SU-DHL-6 (cell line): ENCODE results near the gene CEP19.

Experiments
- H2AFZ ChIP-seq: fragments of 200-600 bp; sonication (generic); 2 replicates; pipeline ENCODE4 v1.6.1; 2014; ENCODE audit warnings: low read depth, mild to moderate bottlenecking, moderate library complexity, mixed read lengths, antibody characterized with exemption, low read length; ENCODE audit not compliant: severe bottlenecking
- H3F3A ChIP-seq: fragments of 200-600 bp; shearing (Covaris generic); 2 replicates; pipeline ENCODE4 v1.6.0; 2016; ENCODE audit warnings: antibody characterized with exemption, mild to moderate bottlenecking; ENCODE audit not compliant: insufficient read depth
- H3K27ac ChIP-seq: fragments of 200-600 bp; sonication (generic); 2 replicates; pipeline ENCODE4 v1.5.1; 2016; ENCODE audit warnings: low read depth, mild to moderate bottlenecking, low read length, moderate library complexity, mixed read lengths
- H3K27me3 ChIP-seq: fragments of 200-600 bp; sonication (generic), shearing (Covaris generic); 2 replicates; pipeline ENCODE4 v1.6.0; 2014; ENCODE audit warnings: mild to moderate bottlenecking, low read length
- H3K36me3 ChIP-seq: fragments of 200-600 bp; sonication (generic); 2 replicates; pipeline ENCODE4 v1.6.1; 2014; ENCODE audit warnings: mild to moderate bottlenecking, low read length, mixed read lengths
- H3K4me2 ChIP-seq: fragments of 300-600, 200-600 bp; shearing (Covaris generic), sonication (generic); 2 replicates; pipeline ENCODE4 v1.6.0; 2014; ENCODE audit warnings: low read length, low read depth, mild to moderate bottlenecking; ENCODE audit not compliant: poor library complexity, severe bottlenecking
- H3K4me3 ChIP-seq: fragments of 200-600 bp; sonication (generic); 2 replicates; pipeline ENCODE4 v1.5.1; 2014; ENCODE audit warnings: antibody characterized with exemption, low read length, mild to moderate bottlenecking, mixed read lengths; ENCODE audit not compliant: insufficient read depth, poor library complexity, severe bottlenecking
- H3K79me2 ChIP-seq: fragments of 200-600 bp; sonication (generic); 2 replicates; pipeline ENCODE4 v1.6.1; 2014; ENCODE audit warnings: mild to moderate bottlenecking, low read length, moderate library complexity; ENCODE audit not compliant: insufficient read depth
- H3K9ac ChIP-seq: fragments of 200-600 bp; sonication (generic); 2 replicates; pipeline ENCODE4 v1.7.0; 2014; ENCODE audit warnings: mild to moderate bottlenecking, low read length
- H3K9me2 ChIP-seq: fragments of 200-600 bp; sonication (generic); replicated peaks from 2 replicates; pipeline ENCODE4 v1.6.1; 2014; ENCODE audit warnings: low read length; ENCODE audit not compliant: insufficient read depth
- H3K9me3 ChIP-seq: fragments of 200-600 bp; sonication (generic); 2 replicates; pipeline ENCODE4 v1.6.1; 2014; ENCODE audit warnings: low read length, mixed read lengths; ENCODE audit not compliant: insufficient read depth
- H4K20me1 ChIP-seq: fragments of 200-600 bp; sonication (generic); 2 replicates; pipeline ENCODE4 v1.6.1; 2014; ENCODE audit warnings: low read depth, mild to moderate bottlenecking, antibody characterized with exemption, low read length, moderate library complexity, mixed read lengths
- EZH2phosphoT487 ChIP-seq: fragments of 200-600 bp; sonication (generic), shearing (Covaris generic); conservative IDR thresholded peaks from 2 replicates; pipeline ENCODE4 v1.6.1; 2018; ENCODE audit warnings: mild to moderate bottlenecking, antibody characterized with exemption, low read length, moderate library complexity, mixed read lengths
- TF ChIP-seq, protein P1 (sequence below): fragments of 200-600 bp; sonication (generic); IDR thresholded peaks from one replicate; pipeline ENCODE4 v1.5.1; 2017; ENCODE audit warnings: antibody characterized with exemption, mild to moderate bottlenecking, low read length, moderate library complexity; ENCODE audit not compliant: insufficient read depth, poor library complexity, severe bottlenecking

Gene CEP19

DNA sequence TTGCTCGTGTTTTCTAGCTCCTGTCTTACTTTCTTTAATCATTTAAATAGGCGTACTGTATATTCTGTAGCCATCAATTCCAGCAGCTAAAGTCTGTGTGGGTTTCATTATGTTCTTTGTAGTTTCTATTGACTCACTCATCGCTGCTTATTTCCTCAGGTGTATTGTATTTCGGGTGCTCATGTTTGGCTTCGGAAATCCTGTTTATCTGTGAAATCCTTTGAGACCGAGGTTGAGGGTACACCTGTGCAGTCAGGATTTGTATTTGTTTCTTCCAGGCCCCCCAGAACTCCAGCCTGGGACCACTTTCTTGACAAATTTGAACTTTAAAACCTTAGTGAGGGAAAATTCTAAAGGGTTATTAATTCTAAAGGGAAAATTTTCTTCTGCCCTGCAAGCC is 25.6 kb upstream of the CEP19 start:
- peaks cover 4% of the 10 kb centered on the region; the same call in 1 of the 2 replicates for H3K36me3 ChIP-seq
- H3K27ac ChIP-seq = no peak overlapping the region
- no peaks in the 10 kb centered on the region for H3K9me3 ChIP-seq
- peaks cover 28% of the 10 kb centered on the region for H3K79me2 ChIP-seq
- H3F3A ChIP-seq = peaks cover 4% of the 10 kb centered on the region; the same call in 1 of the 2 replicates
- no peaks in the 10 kb centered on the region for H3K9me2 ChIP-seq
- no peaks in the 10 kb centered on the region for H3K27me3 ChIP-seq
- no peak overlapping the region for H3K4me2 ChIP-seq
- H2AFZ ChIP-seq = no peak overlapping the region
- 0 out of 2 replicates have a peak, but pooled peaks cover 5% of the 10 kb centered on the region for H4K20me1 ChIP-seq
- H3K4me3 ChIP-seq = no peak overlapping the region
- no peak overlapping the region for H3K9ac ChIP-seq
- TF ChIP-seq EZH2phosphoT487 = no peak
- TF ChIP-seq, protein P1, sequence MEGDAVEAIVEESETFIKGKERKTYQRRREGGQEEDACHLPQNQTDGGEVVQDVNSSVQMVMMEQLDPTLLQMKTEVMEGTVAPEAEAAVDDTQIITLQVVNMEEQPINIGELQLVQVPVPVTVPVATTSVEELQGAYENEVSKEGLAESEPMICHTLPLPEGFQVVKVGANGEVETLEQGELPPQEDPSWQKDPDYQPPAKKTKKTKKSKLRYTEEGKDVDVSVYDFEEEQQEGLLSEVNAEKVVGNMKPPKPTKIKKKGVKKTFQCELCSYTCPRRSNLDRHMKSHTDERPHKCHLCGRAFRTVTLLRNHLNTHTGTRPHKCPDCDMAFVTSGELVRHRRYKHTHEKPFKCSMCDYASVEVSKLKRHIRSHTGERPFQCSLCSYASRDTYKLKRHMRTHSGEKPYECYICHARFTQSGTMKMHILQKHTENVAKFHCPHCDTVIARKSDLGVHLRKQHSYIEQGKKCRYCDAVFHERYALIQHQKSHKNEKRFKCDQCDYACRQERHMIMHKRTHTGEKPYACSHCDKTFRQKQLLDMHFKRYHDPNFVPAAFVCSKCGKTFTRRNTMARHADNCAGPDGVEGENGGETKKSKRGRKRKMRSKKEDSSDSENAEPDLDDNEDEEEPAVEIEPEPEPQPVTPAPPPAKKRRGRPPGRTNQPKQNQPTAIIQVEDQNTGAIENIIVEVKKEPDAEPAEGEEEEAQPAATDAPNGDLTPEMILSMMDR = no peak

DNA sequence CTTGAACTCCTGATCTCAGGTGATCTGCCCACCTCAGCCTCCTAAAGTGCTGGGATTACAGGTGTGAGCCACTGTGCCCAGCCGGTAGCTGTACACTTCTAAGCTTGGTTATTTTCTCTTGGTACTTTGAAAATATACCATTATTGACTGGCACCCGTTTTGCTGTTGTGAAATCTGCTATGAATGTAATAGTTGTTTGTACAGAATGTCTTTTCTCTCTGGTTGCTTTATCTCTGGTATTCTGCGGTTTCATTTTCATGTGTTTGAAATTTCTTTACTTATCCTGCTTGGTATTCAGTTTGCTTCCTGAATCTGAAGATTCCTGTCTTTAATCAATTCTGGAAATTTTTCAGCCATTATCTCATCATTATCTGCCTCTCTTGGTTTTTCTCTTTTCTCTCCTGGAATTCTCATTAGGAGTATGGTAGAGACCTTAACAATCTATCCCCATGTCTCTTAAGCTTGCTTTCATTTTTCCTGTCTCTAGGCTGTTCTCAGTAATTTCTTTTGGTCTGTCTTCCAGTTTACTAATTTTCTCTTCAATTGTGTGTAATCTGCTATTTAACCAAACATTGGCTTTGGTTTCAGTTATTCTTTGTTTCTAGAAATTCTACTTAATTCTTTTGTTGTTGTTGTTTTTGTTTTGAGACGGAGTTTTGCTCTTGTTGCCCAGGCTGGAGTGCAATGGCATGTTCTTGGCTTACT is 24.8 kb upstream of the CEP19 start:
- H3K27me3 ChIP-seq = no peaks in the 10 kb centered on the region
- H3K79me2 ChIP-seq = peaks cover 20% of the 10 kb centered on the region
- no peak overlapping the region for H3K4me2 ChIP-seq
- H3K4me3 ChIP-seq = no peak overlapping the region
- no peaks in the 10 kb centered on the region for H3K9me2 ChIP-seq
- H3K27ac ChIP-seq = no peak overlapping the region
- H3F3A ChIP-seq = peaks cover 4% of the 10 kb centered on the region; the same call in 1 of the 2 replicates
- H2AFZ ChIP-seq = no peak overlapping the region
- H3K9ac ChIP-seq = no peak overlapping the region
- H4K20me1 ChIP-seq = 0 out of 2 replicates have a peak, but pooled peaks cover 5% of the 10 kb centered on the region
- H3K36me3 ChIP-seq = peaks cover 5% of the 10 kb centered on the region; the same call in 1 of the 2 replicates
- TF ChIP-seq, protein P1 = no peak
- TF ChIP-seq EZH2phosphoT487 = no peak
- no peaks in the 10 kb centered on the region for H3K9me3 ChIP-seq

DNA sequence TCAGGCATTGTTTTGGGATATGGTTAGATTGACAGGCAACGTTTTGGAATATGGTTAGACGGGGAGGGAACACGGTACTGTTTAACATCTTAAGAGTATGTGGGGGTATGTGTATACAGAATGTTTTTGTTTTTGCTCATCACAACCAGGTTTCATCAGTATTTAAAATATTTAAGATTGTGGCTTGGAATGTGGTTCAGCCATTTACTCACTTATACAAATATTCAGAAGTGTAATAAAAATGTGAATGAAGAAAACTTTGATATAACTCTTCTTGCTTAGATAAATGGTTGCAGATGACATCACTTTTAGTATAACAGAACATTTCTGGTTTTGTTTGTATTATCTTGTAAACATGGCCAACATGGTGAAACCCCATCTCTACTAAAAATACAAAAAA is 23.7 kb upstream of the CEP19 start:
- Histone ChIP-seq H4K20me1 (no peaks in the 10 kb centered on the region), H3K9me3 (no peaks in the 10 kb centered on the region), H3K4me3 (no peak overlapping the region), H3K9ac (no peak overlapping the region), H3K36me3 (peaks cover 5% of the 10 kb centered on the region; the same call in 1 of the 2 replicates), H3K9me2 (no peaks in the 10 kb centered on the region), H3K27ac (no peak overlapping the region), H3F3A (peaks cover 4% of the 10 kb centered on the region; the same call in 1 of the 2 replicates), H3K4me2 (no peak overlapping the region), H2AFZ (no peak overlapping the region), H3K79me2 (peaks cover 9% of the 10 kb centered on the region), H3K27me3 (no peaks in the 10 kb centered on the region)
- no peak for TF ChIP-seq EZH2phosphoT487
- TF ChIP-seq, protein P1 = no peak
